Right cardiac atrium (tissue), 5 donors: ENCODE results near the gene BAHCC1. TPM values are rescaled to one million over a fixed set of nuclear protein-coding genes. Genes with fewer than 3 reads are reported as not detected.
A peak's percentile ranks its signal among the peaks of the same experiment; 100 is the strongest.

ENCODE experiments used
- ATAC-seq, 2 donors: fragments of 200-7000 bp; cut with Tn5 transposase; one replicate each; pipeline versions ENCODE4 v1.8.0 to v1.9.1; 2020; ENCODE audit warnings: moderate library complexity in 2 of 2, mild to moderate bottlenecking in 1 of 2
- DNase-seq, 3 donors: peaks; one replicate each; pipeline ENCODE4 v3.0.0-alpha.2; 2020
- H3K27ac ChIP-seq: one replicate; pipeline ENCODE4 v1.5.1; 2013; ENCODE audit warnings: mild to moderate bottlenecking, low read length, control low read depth, moderate library complexity
- H3K27me3 ChIP-seq: one replicate; pipeline ENCODE4 v1.6.1; 2013; ENCODE audit not compliant: control insufficient read depth, insufficient read depth
- H3K4me1 ChIP-seq: one replicate; pipeline ENCODE4 v1.6.1; 2013; ENCODE audit warnings: low read length; ENCODE audit not compliant: control insufficient read depth, insufficient read depth
- H3K4me3 ChIP-seq: one replicate; pipeline ENCODE4 v1.5.1; 2013; ENCODE audit warnings: low read length, control low read depth
- H3K9me3 ChIP-seq: one replicate; pipeline ENCODE4 v1.6.1; 2013; ENCODE audit warnings: low read length; ENCODE audit not compliant: control insufficient read depth
- WGBS: extraction: QIAGEN DNeasy Blood & Tissue Kit; methylation state at CpG from one replicate; pipeline ENCODE4 v1.1.7; 2013; 5-methylcytosine and 5-hydroxymethylcytosine counted together
- intact Hi-C, 4 donors: fragments of 100-400 bp; cut with DNase I; formaldehyde crosslinking; loops; one replicate each; pipeline versions ENCODE4 v1.11.0 to v1.14.0; 2022 to 2023
- polyA plus RNA-seq: library from polyadenylated mRNA; stranded (reverse); fragments of 200-250 nt; gene quantifications from one replicate; pipeline ENCODE4 v1.2.3, GENCODE V29; 2013
- total RNA-seq, 4 donors: library from RNA; stranded (reverse); fragmentation: NEBNext Ultra II Directional; extraction: Animal tissue kit (Norgen Biotek cat#: 25700); gene quantifications; one replicate each; pipeline ENCODE4 v1.2.1, GENCODE V29; 2021
- donor health status: healthy with polysubstance abuse.
- donor health status: DM: no; HTN: yes; CAD: no.
- donor health status: DM: no; HTN: no; CAD: no.
- donor health status: DM: no; HTN: yes; CAD: no; lungs with severe emphysema.
- donor health status: DM: yes; HTN: yes; CAD: no.

Gene BAHCC1
- total and polyA plus RNA-seq, 5 donors, result 8.3 to 12.8 (median 8.7) TPM

- DNase-seq (peak in 2 of 3 donors; percentile 44 to 57), ATAC-seq (no peak)
- WGBS, result 91% methylated on average over 37 of the region's 37 CpGs
- intact Hi-C loops, result no loop called here
- Histone ChIP-seq H3K27ac (no peak overlapping the region), H3K27me3 (no peaks in the 10 kb centered on the region), H3K4me3 (no peak overlapping the region), H3K9me3 (no peaks in the 10 kb centered on the region), H3K4me1 (no peaks in the 10 kb centered on the region)
Observed at GRCh38 chr17:81381632-81382577, 13.4 kb upstream of the BAHCC1 start.

DNA sequence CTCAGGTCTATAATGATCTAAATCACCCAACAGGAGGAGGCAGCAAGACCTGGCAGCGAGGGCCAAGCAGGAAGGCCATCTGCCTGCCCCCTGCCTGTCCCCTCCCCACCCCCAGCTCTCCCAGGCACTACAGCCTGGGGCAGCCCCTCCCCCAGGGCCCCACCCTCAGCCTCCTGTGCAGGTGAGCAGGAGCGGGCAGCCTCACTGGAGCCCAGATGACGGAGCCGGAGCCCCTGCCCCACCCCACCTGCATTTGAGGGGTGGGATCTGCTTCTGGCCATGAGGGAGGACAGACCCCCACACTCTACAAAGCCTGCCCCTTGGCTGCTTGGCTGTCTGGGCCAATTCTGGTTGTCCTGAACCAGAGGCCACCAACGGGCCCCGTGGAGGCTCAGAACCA, 12.4 kb upstream of the BAHCC1 start:
- DNase-seq (peak in 2 of 3 donors; percentile 42 to 53), ATAC-seq (no peak)
- Histone ChIP-seq H3K4me1 (no peaks in the 10 kb centered on the region), H3K9me3 (no peaks in the 10 kb centered on the region), H3K27ac (no peak overlapping the region), H3K4me3 (no peak overlapping the region), H3K27me3 (no peaks in the 10 kb centered on the region)
- intact Hi-C loops, result no loop called here
- WGBS, result 92% methylated on average over 6 of the region's 6 CpGs

DNA sequence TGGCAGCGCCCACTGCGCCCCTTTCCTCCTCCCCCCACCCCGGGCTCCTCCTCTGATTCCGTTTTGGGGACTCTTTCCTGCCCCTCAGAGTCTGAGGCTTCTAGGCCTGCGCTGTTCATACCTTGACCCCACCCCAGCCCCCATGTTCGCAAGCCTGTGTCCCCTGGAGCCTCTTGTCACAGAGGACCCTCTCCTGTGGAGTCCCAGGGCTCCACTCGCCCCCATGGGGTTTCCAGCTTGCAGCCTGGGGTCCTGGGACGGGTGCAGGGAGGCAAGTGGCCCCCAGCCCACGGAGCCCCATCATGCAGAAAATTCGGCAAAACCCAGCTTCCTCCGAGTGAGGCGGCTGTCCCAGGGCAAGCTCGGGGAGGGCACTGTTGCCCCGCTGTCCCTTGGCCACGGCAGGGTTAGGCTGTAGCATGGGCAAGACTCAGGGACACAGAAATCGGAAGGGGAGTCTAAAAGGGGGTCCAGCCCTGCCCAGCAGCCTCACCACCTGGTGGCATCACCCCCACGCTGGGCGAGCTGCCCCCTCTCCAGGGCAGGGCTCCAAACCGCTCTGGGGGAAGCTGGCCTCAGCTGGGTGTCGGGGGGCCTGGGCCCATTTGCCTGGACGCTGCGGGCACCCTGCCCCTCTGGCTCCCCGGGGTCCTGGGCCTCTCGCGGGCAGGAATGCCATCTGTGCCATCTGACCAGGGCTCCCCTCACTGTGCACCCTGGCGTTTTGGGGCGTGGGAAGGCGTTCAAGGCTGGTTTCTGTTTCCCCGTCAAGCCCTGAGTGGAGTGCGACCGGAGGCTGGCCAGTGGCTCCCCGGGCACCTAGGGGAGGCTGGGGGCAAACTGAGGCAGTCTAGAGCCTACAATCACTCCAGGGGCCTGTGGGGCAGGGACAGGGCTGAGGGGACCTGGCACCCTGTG, 11.5 kb upstream of the BAHCC1 start:
- Histone ChIP-seq H3K9me3 (no peaks in the 10 kb centered on the region), H3K4me3 (no peak overlapping the region), H3K4me1 (peaks cover 7% of the 10 kb centered on the region), H3K27ac (no peak overlapping the region), H3K27me3 (no peaks in the 10 kb centered on the region)
- peak in 2 of 3 donors; percentile 51 to 59 for DNase-seq
- 91% methylated on average over 32 of the region's 32 CpGs for WGBS
- intact Hi-C loops, result no loop called here
- ATAC-seq, result no peak

DNA sequence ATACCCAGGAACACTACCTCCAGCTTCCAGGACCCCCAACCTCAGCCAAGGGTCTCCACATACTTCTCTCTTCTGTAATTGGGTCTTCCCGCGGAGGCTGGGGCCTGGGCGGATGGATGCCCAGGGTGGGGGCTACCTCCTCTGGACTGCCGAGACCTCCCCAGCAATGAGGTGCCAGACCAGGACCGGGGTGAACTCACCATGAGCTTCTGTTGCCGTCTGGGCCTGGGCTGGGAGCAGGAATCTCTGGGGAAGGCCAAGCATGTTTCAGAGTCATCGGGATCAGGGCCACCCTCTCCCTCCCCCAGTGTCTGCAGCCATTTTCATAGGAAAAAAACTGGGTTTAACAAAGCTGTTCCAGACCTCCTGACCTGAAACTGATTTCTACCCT, 10.3 kb upstream of the BAHCC1 start:
- peak in 2 of 3 donors; percentile 43 to 61 for DNase-seq
- WGBS, result 87% methylated on average over 7 of the region's 7 CpGs
- Histone ChIP-seq H3K9me3 (no peaks in the 10 kb centered on the region), H3K4me3 (no peak overlapping the region), H3K27me3 (no peaks in the 10 kb centered on the region), H3K4me1 (peaks cover 15% of the 10 kb centered on the region), H3K27ac (no peak overlapping the region)
- intact Hi-C loops, result no loop called here
- ATAC-seq, result no peak

DNA sequence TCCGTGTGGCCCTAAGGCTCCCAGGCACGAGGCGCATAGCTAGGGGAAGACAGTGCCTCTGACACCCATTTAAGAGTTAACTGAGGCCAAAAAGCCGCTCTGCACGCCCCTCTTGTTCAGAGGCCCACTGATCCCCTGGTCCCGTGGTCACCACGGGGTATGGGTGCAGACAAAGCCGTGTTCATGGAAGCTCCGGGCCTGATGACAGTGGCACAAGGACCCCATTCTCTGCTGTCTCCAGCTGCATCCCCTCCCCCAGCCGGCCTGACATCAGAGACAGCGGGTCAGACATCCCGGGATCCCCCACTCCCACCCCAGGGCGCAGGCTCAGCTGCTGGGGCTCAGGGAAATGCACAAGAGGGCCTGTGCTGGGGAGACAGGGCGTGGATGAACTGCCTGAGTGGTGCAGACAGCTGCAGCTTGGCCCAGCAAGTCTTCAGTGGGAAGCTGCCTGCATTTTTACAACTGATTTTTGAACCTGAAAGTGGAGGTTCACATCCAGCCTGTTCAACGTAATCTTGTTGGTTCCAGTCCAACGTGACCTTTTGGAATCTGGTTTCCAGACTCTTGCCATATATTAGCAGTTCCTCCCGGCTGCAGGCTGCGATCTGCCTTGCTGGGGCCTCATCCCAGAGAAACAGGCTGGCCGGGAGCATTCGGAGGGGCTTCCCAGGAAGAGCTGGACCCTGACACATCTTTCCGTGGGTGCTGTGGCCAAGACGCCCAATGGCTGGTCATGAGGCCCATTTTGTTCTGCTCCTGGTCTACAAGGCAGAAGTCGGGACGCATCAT, 9.7 kb upstream of the BAHCC1 start:
- no peak for ATAC-seq
- Histone ChIP-seq H3K27me3 (no peaks in the 10 kb centered on the region), H3K4me3 (no peak overlapping the region), H3K9me3 (no peaks in the 10 kb centered on the region), H3K4me1 (peaks cover 15% of the 10 kb centered on the region), H3K27ac (peak overlapping the region; percentile 28)
- DNase-seq, result peak in 2 of 3 donors; percentile 74 to 77
- intact Hi-C loops, result no loop called here
- WGBS, result 60% methylated on average over 24 of the region's 24 CpGs

DNA sequence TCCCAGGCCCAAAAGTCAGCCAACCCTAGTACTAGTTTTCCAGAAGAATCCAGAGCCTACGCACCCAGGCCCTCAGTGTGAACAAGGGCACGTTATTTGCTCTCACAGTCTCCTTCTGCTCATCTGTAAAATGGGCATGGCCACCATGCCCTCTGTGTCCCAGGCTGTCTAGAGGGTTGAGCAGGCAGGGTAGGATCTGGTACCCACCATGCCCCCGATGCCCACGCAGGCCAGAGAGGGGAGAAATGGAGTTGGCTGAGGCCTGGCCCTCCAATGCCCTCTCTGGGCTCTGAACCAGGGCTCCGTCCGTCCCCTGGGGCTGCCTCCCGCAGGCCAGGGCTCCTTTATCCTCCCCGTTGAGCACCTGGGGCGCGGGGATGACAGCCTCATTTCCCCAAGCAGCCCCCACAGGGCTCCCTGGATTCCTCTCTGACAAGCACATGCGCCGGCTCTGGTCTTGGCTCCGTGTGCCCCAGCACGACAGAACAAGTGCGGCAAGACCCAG, 9.1 kb upstream of the BAHCC1 start:
- peaks cover 15% of the 10 kb centered on the region for H3K4me1 ChIP-seq
- no peaks in the 10 kb centered on the region for H3K9me3 ChIP-seq
- intact Hi-C loops, result no loop called here
- 29% methylated on average over 15 of the region's 15 CpGs for WGBS
- DNase-seq (no peak), ATAC-seq (no peak)
- peak overlapping the region; percentile 66 for H3K4me3 ChIP-seq
- no peaks in the 10 kb centered on the region for H3K27me3 ChIP-seq
- peak overlapping the region; percentile 28 for H3K27ac ChIP-seq

- intact Hi-C loops, result no loop called here
- Histone ChIP-seq H3K27ac (peak overlapping the region; percentile 76), H3K9me3 (no peaks in the 10 kb centered on the region), H3K27me3 (no peaks in the 10 kb centered on the region), H3K4me3 (peak overlapping the region; percentile 66), H3K4me1 (peaks cover 15% of the 10 kb centered on the region)
- ATAC-seq, result peak; percentile 54 to 56
- DNase-seq, result peak; percentile 58 to 91 (median 86)
- under 1% methylated on average over 58 of the region's 60 CpGs for WGBS
Observed at GRCh38 chr17:81386646-81387099, 8.6 kb upstream of the BAHCC1 start.

DNA sequence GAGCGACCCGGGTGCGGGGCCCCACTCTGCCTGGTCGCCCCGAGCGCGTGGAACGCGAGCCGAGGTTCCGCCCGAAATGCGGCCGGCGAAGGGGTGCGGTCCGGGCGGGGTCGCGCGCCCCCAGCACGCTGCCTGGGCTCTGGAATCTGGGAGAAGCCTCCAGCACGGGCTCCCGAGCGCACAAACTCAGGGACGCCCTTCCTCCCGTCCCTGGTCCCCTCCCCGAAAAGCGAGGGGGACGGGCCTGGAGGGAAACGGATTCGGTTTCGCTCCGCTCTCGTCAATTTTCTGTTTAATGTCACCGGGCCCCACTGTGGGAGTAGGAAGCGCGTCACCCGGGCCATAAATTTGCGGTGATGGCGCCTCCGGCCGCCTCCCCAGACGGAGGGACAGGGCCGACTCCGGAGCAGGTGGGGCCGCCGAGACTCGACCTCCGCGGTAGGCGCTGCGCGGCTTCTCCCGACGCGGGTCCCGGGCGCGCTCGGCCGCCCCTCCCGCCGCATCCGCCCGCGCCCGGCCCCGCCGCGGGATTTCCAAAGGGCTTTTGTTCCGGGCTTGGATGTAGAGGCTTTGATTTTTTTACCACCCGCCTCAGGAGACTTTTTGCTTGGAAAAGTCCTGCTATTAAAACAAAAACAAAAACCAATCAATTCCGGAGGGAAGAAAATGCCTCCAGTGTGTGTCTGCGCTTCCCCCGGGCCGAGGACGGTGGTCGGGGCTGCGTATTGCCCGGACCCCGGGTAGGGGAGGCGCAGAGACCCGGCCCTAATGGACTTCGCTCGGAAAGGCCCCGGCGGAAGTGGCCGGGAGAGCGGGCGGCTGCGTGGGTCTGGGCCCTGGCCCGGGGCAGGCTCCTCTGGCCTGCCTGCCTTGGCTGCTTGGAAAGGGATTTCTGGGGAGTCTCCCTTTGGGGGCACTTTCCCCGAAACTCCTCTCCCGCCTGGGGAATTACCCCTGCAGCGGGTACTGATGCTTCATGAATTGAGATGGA, 7.9 kb upstream of the BAHCC1 start:
- DNase-seq (peak; percentile 80 to 86 (median 85)), ATAC-seq (peak; percentile 34 to 47)
- Histone ChIP-seq H3K27me3 (no peaks in the 10 kb centered on the region), H3K9me3 (no peaks in the 10 kb centered on the region), H3K4me3 (peak overlapping the region; percentile 66), H3K4me1 (peaks cover 18% of the 10 kb centered on the region), H3K27ac (peak overlapping the region; percentile 76)
- WGBS, result 7% methylated on average over 96 of the region's 96 CpGs
- intact Hi-C loops, result no loop called here

DNA sequence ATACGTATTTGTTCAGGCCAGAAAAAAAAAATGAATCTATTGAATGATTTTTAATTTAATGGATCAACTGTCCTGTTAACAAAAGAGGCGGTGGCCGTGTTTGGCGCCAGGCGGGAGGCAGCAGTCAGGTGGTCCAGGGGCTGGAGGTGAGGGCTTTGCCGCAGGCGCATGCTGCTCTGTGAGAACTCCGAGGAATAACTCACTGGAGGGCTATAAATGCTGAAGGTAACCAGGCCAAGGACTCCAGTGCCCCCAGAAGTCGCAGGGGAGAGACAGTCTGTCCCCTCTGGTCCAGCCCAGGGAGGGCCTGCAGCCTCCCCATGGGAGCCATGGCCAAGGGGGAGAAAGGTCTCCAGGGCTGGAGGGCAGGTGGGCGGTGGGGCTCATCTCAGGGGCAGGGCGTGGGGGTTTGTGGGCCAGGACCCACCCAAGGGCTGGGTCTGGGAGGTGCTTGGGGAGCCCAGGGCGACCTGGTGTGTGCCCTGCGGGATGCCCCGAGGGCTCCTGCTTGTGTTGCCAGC, 7.1 kb upstream of the BAHCC1 start:
- H3K4me1 ChIP-seq, result peaks cover 18% of the 10 kb centered on the region
- intact Hi-C loops, result no loop called here
- 65% methylated on average over 14 of the region's 14 CpGs for WGBS
- no peaks in the 10 kb centered on the region for H3K27me3 ChIP-seq
- DNase-seq, result peak in 2 of 3 donors; percentile 59 to 71
- H3K27ac ChIP-seq, result peak overlapping the region; percentile 76
- peak in 1 of 2 donors; percentile 0 for ATAC-seq
- no peaks in the 10 kb centered on the region for H3K9me3 ChIP-seq
- H3K4me3 ChIP-seq, result no peak overlapping the region
